HG02588 (cell line): Measurements from ENCODE around the gene WWP2.
"Not testable (repeated sequence)": the region's sequence is repeated elsewhere in the genome, so short reads cannot be mapped to it uniquely, and the experiment has no call there.

Experiments used
- ATAC-seq: cut with Tn5 transposase; IDR thresholded peaks from one replicate; pipeline ENCODE4 v1.9.1; 2021; ENCODE audit warnings: mild to moderate bottlenecking, moderate library complexity; ENCODE audit not compliant: unreplicated experiment

WWP2 gene

GRCh38 chr16:69854776-69855175 lies 92.6 kb downstream of the WWP2 start:
- not testable (repeated sequence) for ATAC-seq

GRCh38 chr16:69855592-69855991 lies 93.5 kb downstream of the WWP2 start:
- ATAC-seq = no peak

GRCh38 chr16:69858191-69859104 lies 96.3 kb downstream of the WWP2 start:
- ATAC-seq = no peak

- no peak for ATAC-seq
Observed at GRCh38 chr16:69859105-69859989, 97.2 kb downstream of the WWP2 start.

- ATAC-seq = no peak
Observed at GRCh38 chr16:69860233-69861231, 98.4 kb downstream of the WWP2 start.

GRCh38 chr16:69861292-69862030 lies 99.3 kb downstream of the WWP2 start:
- no peak for ATAC-seq

- ATAC-seq = no peak
Observed at GRCh38 chr16:69863401-69864281, 101.5 kb downstream of the WWP2 start.

GRCh38 chr16:69865701-69866100 lies 103.6 kb downstream of the WWP2 start:
- no peak for ATAC-seq

GRCh38 chr16:69867784-69868560 lies 105.8 kb downstream of the WWP2 start:
- no peak for ATAC-seq

- ATAC-seq = no peak
Observed at GRCh38 chr16:69870761-69871160, 108.6 kb downstream of the WWP2 start.

GRCh38 chr16:69871708-69872107 lies 109.6 kb downstream of the WWP2 start:
- no peak for ATAC-seq

- ATAC-seq = no peak
Observed at GRCh38 chr16:69872888-69873287, 110.8 kb downstream of the WWP2 start.

GRCh38 chr16:69873783-69874182 lies 111.7 kb downstream of the WWP2 start:
- no peak for ATAC-seq

GRCh38 chr16:69874271-69874670 lies 112.1 kb downstream of the WWP2 start:
- ATAC-seq = no peak

- no peak for ATAC-seq
Observed at GRCh38 chr16:69880640-69881133, 118.6 kb downstream of the WWP2 start.

- ATAC-seq = no peak
Observed at GRCh38 chr16:69881141-69881540, 119.0 kb downstream of the WWP2 start.

- ATAC-seq = no peak
Observed at GRCh38 chr16:69883744-69884143, 121.6 kb downstream of the WWP2 start.

- no peak for ATAC-seq
Observed at GRCh38 chr16:69885722-69886121, 123.6 kb downstream of the WWP2 start.
